Amniotic stem cell (primary cell): ENCODE measurements around the gene ADARB2.
"Not testable (repeated sequence)": the region's sequence is repeated elsewhere in the genome, so short reads cannot be mapped to it uniquely, and the experiment has no call there.

ENCODE experiments used
- DNase-seq: peaks from one replicate; lab custom pipeline; 2025; lab: John Stamatoyannopoulos, UW

ADARB2 gene

GRCh38 chr10:1170867-1171180, 566.5 kb downstream of the ADARB2 start:
- DNase-seq = no peak

- no peak for DNase-seq
Measured at GRCh38 chr10:1169981-1170866, 567.1 kb downstream of the ADARB2 start.

- DNase-seq = no peak
Measured at GRCh38 chr10:1169186-1169885, 568.0 kb downstream of the ADARB2 start.

- DNase-seq = no peak
Measured at GRCh38 chr10:1168763-1169162, 568.6 kb downstream of the ADARB2 start.

GRCh38 chr10:1166828-1167275, 570.5 kb downstream of the ADARB2 start:
- DNase-seq = no peak

GRCh38 chr10:1166101-1166827, 571.1 kb downstream of the ADARB2 start:
- no peak for DNase-seq

- DNase-seq = no peak
Measured at GRCh38 chr10:1163831-1164230, 573.5 kb downstream of the ADARB2 start.

- DNase-seq = no peak
Measured at GRCh38 chr10:1163204-1163660, 574.1 kb downstream of the ADARB2 start.

- no peak for DNase-seq
Measured at GRCh38 chr10:1162481-1163203, 574.7 kb downstream of the ADARB2 start.

GRCh38 chr10:1161315-1161673, 576.0 kb downstream of the ADARB2 start:
- not testable (repeated sequence) for DNase-seq

- no peak for DNase-seq
Measured at GRCh38 chr10:1160561-1161314, 576.6 kb downstream of the ADARB2 start.

GRCh38 chr10:1159131-1160061, 577.9 kb downstream of the ADARB2 start:
- DNase-seq = no peak

GRCh38 chr10:1158536-1158935, 578.8 kb downstream of the ADARB2 start:
- not testable (repeated sequence) for DNase-seq

- no peak for DNase-seq
Measured at GRCh38 chr10:1158066-1158465, 579.3 kb downstream of the ADARB2 start.

GRCh38 chr10:1157615-1157933, 579.8 kb downstream of the ADARB2 start:
- DNase-seq = no peak

- DNase-seq = no peak
Measured at GRCh38 chr10:1156921-1157614, 580.3 kb downstream of the ADARB2 start.

GRCh38 chr10:1156616-1156886, 580.8 kb downstream of the ADARB2 start:
- no peak for DNase-seq

- no peak for DNase-seq
Measured at GRCh38 chr10:1155791-1156615, 581.3 kb downstream of the ADARB2 start.
